GM19468 (cell line): ENCODE results near the gene PRPF8.
"Not testable (repeated sequence)": the region's sequence is repeated elsewhere in the genome, so short reads cannot be mapped to it uniquely, and the experiment has no call there.

ENCODE experiments used
- ATAC-seq: cut with Tn5 transposase; IDR thresholded peaks from one replicate; pipeline ENCODE4 v1.9.1; 2021; ENCODE audit warnings: mild to moderate bottlenecking, moderate library complexity, moderate number of reproducible peaks; ENCODE audit not compliant: unreplicated experiment; ENCODE audit errors: extremely low read depth

The PRPF8 gene

DNA sequence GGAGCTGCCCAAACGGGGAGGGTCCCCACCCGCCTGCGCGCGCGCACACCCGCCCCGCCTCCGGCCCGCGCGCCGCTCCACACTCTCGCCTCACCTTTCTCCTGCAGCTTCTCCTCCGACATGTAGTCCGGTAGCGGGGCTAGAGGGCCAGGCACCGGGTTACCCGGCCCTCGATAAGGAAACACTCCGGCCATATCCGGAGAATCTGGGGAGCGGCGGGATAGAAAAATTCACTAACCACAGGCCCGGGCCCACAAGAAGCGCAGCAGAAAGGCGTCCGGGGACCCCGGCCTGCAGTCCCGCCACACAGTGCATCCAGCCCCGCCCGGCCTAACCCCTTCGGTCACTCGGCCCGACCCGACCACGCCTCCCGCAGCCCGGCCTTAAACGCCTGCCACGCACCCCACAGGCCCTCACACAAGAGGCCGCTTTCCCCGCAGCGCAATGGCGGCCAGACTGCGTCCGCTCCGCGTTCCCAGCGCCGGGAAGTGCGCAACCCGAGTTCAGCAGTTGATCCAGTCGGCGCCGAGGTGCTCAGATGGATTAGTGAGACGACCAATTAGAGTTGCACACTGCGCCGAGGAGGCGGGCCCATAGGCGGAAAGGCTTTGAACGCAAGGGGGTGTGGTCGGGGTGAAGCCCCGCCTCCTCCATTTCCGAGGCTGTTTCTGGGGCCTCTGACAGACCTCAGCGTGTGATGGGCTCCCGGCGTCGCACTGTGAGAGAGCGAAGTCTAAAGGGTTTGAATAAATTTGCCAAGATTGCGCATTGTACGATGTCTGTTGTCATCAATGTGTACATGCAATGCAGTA, at the start of gene PRPF8:
TSS of gene PRPF8 (minus strand) at position 490 of the 812 bp plus-strand sequence. CDS start at position 194, 296 bp downstream.
- peak; percentile 98 for ATAC-seq

DNA sequence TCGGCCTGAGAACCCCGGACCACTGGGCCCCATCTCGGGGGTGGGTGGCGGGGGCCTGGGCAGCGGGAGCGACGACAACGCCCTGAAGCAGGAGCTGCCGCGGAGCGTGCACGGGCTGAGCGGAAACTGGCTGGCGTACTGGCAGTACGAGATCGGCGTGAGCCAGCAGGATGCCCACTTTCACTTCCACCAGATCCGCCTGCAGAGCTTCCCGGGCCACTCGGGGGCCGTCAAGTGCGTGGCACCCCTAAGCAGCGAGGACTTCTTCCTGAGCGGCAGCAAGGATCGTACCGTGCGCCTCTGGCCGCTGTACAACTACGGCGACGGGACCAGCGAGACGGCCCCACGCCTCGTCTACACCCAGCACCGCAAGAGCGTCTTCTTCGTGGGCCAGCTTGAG, 49.1 kb upstream of the PRPF8 start:
- no peak for ATAC-seq

DNA sequence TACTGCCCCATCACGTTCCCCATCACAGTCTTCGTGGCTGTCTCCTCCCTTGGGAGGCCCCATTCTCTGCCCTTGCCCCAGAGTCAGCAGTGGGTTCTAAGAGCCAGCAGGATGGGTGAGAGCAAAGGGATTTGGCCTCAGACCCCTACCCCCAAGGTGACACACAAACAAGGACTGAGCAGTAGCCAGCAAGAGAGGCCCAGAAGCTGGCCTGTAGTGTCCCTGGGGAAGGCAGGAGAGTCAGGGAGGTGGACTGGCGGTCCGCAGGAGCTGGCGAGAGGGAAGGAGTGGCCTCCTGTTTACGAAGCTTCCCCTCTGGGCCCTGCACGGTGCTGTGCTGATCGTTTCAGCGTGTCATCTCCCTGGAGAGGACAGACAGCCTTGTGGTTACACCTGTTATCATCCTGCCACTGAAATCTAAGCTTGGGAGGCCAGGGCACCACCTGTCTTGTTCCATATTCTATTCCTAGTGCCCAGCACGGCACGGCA, 48.2 kb upstream of the PRPF8 start:
- no peak for ATAC-seq

DNA sequence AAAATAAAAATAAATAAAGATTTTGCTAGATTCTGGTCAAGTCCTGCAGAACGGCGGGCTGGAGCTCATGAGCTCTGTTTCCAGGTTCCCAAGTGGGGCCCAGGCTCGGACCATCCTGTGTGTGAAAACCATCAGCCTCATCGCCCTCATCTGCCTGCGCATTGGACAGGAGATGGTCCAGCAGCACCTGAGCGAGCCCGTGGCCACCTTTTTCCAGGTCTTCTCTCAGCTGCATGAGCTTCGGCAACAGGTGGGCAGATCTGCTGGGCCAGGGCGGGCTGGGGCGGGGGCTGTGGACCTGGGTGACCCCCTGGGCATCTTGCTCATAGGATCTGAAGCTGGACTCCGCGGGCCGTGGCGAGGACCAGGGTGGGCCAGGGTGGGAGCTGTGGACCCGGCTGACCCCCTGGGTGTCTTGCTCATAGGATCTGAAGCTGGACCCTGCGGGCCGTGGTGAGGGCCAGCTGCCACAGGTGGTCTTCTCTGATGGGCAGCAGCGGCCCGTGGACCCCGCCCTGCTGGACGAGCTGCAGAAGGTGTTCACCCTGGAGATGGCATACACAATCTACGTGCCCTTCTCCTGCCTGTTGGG, 47.7 kb upstream of the PRPF8 start:
- ATAC-seq, result no peak

DNA sequence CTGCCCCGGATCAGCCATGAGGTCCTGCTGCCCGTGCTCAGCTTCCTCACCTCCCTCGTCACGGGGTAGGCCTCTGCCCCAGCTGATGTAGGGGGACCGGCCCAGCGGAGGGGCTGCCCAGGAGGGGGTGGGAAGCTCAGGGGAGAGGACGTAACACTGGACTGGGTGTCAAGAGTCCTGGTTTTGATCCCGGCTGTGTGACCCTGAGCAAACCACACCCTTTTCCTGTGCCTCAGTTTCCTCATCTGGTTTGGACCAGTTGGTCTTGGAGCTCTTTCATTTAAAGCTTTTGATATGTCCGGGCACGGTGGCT, 46.5 kb upstream of the PRPF8 start:
- ATAC-seq, result no peak

DNA sequence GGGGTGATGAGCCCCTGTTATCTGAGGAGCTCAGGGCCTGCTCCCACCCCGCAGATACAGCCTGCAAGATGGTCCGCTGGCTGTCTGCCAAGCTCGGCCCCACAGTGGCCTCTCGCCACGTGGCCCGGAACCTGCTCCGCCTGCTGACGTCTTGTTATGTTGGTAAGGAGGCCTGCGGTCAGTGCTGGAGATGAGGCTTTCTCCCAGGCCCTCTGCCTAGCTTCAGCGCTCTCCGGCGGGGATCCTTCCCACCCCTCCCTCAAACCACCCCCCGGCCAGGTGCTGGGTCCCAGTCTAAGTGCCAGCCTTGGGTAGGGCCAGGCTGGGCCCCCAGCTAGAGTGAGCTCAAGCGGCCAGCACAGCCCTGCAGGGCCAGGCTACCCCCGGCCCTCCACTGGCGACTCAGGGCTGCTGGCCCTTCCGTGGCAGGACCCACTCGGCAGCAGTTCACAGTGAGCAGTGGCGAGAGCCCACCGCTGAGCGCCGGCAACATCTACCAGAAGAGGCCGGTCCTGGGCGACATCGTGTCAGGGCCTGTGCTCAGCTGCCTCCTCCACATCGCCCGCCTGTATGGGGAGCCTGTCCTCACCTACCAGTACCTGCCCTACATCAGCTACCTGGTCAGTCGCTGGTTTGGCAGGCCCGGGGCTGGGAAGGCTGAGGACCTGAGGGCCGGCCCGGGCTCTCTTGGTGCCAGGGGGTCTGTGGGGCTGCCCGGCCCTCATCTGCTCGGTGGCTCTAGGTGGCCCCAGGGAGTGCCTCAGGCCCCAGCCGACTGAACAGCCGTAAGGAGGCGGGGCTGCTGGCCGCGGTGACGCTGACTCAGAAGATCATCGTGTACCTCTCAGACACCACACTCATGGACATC, 45.9 kb upstream of the PRPF8 start:
- ATAC-seq, result no peak

DNA sequence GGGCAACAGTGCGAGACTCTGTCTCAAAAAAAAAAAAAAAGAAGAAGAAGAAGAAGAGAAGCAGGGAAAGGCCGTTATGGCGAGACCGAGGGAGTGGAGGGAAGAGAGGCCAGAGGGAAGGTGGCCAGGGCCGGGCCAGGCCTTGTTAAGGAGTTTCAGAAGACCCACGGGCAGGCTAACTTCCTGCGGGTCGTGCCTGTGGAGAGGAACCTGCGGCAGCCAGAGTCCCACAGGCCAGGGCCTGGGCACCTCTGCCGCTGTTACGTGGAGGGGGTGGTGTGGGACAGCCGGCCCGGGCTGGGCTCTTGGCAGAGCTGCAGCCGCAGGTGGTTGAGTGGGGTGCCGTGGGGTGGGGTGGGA, 45.3 kb upstream of the PRPF8 start:
- no peak for ATAC-seq

DNA sequence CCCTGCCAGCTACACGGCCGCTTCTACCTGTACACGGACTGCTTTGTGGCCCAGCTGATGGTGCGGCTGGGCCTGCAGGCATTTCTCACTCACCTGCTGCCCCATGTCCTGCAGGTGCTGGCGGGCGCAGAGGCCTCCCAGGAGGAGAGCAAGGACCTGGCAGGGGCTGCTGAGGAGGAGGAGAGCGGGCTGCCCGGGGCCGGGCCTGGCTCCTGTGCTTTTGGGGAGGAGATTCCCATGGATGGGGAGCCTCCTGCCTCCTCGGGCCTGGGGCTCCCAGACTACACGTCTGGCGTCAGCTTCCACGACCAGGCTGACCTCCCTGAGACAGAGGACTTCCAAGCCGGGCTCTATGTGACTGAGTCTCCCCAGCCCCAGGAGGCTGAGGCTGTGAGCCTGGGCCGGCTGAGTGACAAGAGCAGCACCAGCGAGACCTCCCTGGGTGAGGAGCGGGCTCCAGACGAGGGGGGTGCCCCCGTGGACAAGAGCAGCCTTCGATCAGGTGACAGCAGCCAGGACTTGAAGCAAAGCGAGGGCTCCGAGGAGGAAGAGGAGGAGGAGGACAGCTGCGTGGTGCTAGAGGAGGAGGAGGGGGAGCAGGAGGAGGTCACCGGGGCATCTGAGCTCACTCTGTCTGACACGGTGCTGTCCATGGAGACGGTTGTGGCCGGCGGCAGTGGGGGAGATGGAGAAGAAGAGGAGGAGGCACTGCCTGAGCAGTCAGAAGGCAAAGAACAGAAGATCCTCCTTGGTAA, 43.4 kb upstream of the PRPF8 start:
- no peak for ATAC-seq

DNA sequence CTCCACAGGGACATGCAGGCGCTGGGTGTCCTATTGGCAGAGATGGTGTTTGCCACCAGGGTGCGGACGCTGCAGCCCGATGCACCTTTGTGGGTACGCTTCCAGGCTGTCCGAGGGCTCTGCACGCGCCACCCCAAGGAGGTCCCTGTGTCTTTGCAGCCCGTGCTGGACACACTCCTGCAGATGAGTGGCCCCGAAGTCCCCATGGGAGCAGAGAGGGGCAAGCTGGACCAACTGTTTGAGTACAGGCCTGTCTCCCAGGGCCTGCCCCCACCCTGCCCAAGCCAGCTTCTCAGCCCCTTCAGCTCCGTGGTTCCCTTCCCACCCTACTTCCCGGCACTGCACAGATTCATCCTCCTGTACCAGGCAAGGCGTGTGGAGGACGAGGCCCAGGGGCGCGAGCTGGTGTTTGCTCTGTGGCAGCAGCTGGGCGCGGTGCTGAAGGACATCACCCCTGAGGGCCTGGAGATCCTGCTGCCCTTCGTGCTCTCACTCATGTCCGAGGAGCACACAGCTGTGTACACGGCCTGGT, 42.7 kb upstream of the PRPF8 start:
- ATAC-seq, result no peak

DNA sequence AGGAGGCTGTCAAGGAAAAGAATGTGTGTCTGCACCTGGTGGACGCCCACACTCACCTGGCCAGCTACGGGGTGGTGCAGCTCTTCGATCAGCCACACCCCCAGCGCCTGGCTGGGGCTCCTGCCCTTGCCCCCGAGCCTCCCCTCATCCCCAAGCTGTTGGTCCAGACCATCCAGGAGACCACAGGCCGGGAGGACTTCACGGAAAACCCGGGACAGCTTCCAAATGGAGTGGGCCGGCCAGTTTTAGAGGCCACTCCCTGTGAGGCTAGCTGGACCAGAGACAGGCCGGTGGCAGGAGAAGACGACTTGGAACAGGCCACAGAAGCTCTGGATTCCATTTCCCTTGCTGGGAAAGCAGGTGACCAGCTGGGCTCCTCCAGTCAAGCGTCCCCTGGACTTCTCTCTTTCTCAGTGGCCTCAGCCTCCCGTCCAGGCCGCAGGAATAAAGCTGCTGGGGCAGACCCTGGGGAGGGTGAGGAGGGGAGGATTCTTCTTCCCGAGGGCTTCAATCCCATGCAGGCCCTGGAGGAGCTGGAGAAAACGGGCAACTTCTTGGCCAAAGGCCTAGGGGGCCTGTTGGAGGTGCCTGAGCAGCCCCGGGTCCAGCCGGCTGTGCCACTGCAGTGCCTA, 42.1 kb upstream of the PRPF8 start:
- no peak for ATAC-seq

DNA sequence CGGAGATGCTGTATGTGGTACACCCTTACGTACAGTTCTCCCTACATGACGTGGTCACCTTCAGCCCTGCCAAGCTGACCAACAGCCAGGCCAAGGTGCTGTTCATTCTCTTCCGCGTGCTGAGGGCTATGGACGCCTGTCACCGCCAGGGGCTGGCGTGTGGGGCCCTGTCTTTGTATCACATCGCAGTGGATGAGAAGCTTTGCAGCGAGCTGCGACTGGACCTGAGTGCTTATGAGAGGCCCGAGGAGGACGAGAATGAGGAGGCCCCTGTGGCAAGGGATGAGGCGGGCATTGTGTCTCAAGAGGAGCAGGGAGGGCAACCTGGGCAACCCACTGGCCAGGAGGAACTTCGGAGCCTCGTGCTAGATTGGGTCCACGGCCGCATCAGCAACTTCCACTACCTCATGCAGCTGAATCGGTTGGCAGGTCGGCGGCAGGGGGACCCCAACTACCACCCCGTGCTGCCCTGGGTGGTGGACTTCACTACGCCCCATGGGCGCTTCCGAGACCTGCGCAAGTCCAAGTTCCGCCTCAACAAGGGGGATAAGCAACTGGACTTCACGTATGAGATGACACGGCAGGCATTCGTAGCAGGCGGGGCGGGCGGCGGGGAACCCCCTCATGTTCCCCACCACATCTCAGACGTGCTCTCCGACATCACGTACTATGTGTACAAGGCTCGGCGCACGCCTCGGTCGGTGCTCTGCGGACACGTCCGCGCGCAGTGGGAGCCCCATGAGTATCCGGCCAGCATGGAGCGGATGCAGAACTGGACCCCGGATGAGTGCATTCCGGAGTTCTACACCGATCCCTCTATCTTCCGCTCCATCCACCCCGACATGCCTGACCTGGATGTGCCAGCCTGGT, 41.2 kb upstream of the PRPF8 start:
- no peak for ATAC-seq

DNA sequence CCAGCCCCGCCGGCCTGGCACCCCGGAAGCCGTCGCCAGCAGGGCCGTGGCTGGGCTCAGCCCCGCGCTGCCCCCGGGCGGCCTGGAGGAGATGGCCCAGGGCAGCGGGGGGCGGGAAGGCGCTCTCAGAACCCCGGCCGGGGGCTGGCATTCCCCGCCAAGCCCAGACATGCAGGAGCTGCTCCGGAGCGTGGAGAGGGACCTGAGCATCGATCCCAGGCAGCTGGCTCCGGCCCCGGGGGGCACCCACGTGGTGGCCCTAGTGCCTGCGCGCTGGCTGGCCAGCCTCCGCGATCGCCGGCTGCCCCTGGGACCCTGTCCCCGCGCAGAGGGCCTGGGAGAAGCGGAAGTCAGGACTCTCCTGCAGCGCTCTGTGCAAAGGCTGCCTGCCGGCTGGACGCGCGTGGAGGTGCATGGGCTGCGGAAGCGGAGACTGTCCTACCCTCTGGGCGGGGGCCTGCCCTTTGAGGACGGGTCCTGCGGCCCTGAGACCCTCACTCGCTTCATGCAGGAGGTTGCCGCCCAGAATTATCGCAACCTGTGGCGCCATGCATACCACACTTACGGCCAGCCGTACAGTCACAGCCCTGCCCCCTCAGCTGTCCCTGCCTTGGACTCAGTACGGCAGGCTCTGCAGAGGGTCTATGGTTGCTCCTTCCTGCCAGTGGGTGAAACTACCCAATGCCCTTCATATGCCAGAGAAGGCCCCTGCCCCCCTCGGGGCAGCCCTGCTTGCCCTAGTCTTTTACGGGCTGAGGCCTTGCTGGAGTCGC, 40.4 kb upstream of the PRPF8 start:
- ATAC-seq, result no peak

DNA sequence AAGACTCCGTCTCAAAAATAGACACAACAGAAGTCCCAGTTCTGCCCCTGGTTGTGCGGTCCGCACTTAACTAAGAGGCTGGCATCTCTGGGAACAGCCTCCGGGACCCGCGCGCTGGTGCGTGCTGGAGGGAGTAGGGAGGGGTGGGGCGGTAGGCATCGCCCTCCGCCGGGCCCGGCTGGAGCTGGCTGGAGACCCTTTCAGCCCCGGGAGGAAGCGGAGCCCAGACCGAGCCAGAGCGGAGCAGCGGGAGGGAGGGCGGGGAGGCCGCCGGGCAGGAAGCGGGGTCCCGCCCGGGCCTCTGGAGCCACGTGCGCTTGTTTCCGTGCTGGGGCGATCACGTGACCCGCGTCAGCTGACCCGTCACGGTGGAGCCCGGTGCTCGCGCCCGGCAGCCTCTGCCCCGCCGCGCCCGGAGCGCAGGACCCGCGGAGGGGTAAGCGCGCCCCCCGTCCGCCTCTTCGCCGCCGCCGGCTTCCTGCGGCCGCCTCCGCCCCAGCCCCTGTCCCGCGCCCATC, 39.7 kb upstream of the PRPF8 start, which contains the start of gene WDR81:
TSS of gene WDR81 (plus strand) at position 354 of the 518 bp plus-strand sequence. CDS start 256 bp downstream, outside the sequence.
- ATAC-seq, result no peak

DNA sequence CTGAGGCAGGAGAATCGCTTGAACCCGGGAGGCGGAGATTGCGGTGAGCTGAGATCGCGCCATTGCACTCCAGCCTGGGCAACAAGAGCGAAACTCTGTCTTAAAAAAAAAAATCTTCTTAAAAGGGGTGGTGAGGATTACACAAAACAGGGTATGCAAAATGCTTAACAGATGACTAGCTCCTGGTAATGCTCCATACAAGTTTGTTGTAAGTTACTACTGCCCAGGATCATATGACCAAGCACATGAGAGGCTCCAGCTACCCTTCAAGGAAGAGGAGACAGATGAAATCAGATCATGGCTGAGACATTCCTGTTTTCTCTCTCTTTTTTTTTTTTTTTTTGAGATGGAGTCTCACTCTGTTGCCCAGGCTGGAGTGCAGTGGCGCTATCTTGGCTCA, 37.4 kb upstream of the PRPF8 start:
- not testable (repeated sequence) for ATAC-seq

DNA sequence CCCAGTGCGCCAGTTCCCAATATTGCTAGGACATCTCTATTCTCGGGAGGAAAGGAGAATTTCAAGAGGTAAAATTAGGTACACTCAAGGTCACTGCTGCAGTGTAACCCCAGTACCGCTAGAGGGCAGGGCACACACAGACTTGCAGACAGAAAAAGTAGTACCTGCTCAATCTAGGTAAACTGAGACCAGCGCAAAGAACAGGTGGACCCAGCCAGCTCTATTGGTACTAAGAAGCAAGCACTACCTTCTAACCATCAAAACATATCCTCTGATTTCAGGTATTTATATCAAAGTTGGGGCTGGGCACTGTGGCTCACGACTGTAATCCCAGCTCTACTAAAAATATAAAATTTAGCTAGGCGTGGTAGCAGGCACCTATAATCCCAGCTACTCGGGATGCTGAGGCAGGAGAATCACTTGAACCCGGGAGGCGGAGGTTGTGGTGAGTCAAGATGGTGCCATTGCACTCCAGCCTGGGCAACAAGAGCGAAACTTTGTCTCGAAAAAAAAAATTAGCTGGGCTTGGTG, 36.3 kb upstream of the PRPF8 start:
- no peak for ATAC-seq

DNA sequence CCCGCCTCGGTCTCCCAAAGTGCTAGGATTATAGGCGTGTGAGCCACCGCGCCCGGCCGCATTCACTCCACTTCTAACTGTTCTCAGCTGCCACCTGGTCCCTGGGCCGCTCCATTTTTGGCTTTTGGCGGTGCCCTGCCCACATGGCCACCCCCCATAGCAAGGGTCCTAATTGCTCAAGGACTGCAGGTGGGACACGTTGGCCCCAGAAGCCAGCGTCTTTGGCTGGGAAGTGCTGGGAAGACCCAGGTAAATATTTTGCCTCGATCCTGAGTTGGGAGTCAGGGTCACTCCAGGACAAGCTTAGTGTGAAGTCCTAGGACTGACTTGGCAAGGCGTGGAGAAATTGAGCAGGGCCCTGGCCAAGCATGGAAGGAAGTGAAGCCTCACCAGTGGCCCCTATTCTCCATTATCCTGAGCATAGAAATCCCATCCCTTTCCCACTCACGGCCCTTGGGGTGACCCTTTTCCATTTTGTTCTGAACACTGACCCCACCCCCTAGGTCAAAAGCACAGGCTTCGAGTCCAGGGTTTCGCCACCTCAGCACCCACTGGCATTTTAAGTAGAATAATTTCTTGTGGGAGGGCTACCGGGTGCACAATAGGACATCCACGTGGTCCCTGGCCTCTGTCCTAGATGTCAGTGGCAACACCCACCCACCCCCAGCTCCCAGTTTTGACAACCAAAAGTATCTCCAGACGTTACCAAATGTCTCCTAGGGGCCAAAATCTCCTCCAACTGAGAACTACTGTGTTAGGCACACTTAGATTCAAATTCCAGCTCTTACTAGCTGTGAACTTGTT, 33.9 kb upstream of the PRPF8 start:
- ATAC-seq, result no peak
